Measurements from ENCODE around the gene FIGNL2.

DNA sequence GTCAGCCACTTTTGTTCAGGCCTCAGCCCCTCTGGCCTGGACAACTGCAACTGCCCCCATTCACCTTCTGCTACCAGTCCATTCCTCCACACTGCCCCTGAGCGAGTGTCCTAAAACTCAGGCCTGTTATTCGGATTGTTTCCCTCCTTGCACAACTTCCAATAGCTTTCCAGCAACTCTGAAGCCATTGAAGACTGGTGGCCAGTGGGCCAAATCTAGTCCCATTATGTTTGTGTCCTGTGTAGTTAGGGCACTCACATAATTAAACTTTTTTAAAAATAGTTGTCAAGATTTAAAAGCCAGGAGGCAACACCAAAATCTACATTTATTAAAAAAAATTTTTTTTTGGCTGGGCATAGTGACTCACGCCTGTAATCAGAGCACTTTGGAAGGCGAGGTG is 17.8 kb upstream of the FIGNL2 start:
- no peak for TF ChIP-seq POLR2A (IDR thresholded peaks at IDR 0.05; ENCODE audit: low read length)
- no peak for TF ChIP-seq GATA1 (IDR thresholded peaks at IDR 0.05; ENCODE audit: low read depth, low read length)

All from erythroblast (primary cell).